ENCODE data around the gene ERC2. TPM values are rescaled to one million over a fixed set of nuclear protein-coding genes. Genes with fewer than 3 reads are reported as not detected.

ERC2 gene
- total and polyA plus RNA-seq, 2 of the 13 experiments (the other 11 are each of a cell fraction or from before 2014, with no cell fraction given), result 0.16 to 0.22 TPM

GRCh38 chr3:56322862-56323261 is 145.4 kb downstream of the ERC2 start:
- H3K4me2 ChIP-seq (ENCODE audit: low read depth, low read length), result no peak overlapping the region
- no peak overlapping the region for H3K9ac ChIP-seq (ENCODE audit: insufficient read depth, low read depth, low read length)
- H3K9me3 ChIP-seq (ENCODE audit: low read length), result no peaks in the 10 kb centered on the region
- WGBS (ENCODE audit: low lambda C conversion rate), result 0% methylated on average over 2 of the region's 2 CpGs
- no peak overlapping the region for H3K27ac ChIP-seq (ENCODE audit: extremely low read length, insufficient read depth, low read length)
- no peak overlapping the region for H3K4me3 ChIP-seq (replicated peaks in 1 of 3; ENCODE audit: insufficient read depth in 1 of 3, low read depth in 2 of 3, low read length in 3 of 3)
- H3K4me1 ChIP-seq (ENCODE audit: insufficient read depth, low read length), result no peaks in the 10 kb centered on the region
- intact Hi-C loops (cut with micrococcal nuclease; ENCODE audit: unreplicated experiment) (no loop called here), in situ Hi-C loops (cut with HindIII; ENCODE audit: extremely low pct_ligation_motif_present, low pct_unique_long_range_greater_than_20kb) (no loop called here)
- FAIRE-seq, result no peak
- ATAC-seq, result no peak
- no TSS peak for BruUV-seq (replicated peaks)
- no peak for TF ChIP-seq MTA1 (CRISPR knock-in tag; IDR thresholded peaks at IDR 0.05; ENCODE audit: borderline replicate concordance)
- TF ChIP-seq ZNF44 (CRISPR knock-in tag; IDR thresholded peaks at IDR 0.05), result no peak
- no peak for TF ChIP-seq HNF4A (CRISPR knock-in tag; IDR thresholded peaks at IDR 0.05)
- no peak for TF ChIP-seq MYNN (CRISPR knock-in tag; IDR thresholded peaks at IDR 0.05; ENCODE audit: low read depth)
- no peak for TF ChIP-seq CHD2 (IDR thresholded peaks at IDR 0.05; ENCODE audit: low read depth, low read length)
- no peak for TF ChIP-seq ISL2 (CRISPR knock-in tag; IDR thresholded peaks at IDR 0.05)
- TF ChIP-seq HMG20B (CRISPR knock-in tag; conservative IDR thresholded peaks at IDR 0.05), result no peak
- TF ChIP-seq ZSCAN12 (CRISPR knock-in tag; IDR thresholded peaks at IDR 0.05), result no peak
- no peak for TF ChIP-seq CENPBD1 (CRISPR knock-in tag; IDR thresholded peaks at IDR 0.05; ENCODE audit: borderline replicate concordance, low read depth)
- no peak for TF ChIP-seq ZNF275 (CRISPR knock-in tag; IDR thresholded peaks at IDR 0.05; ENCODE audit: borderline replicate concordance)
- no peak for TF ChIP-seq ZNF337 (CRISPR knock-in tag; IDR thresholded peaks at IDR 0.05; ENCODE audit: borderline replicate concordance, low read depth)
- no peak for TF ChIP-seq HOMEZ (CRISPR knock-in tag; IDR thresholded peaks at IDR 0.05; ENCODE audit: low read depth)
- TF ChIP-seq DPF2 (CRISPR knock-in tag; IDR thresholded peaks at IDR 0.05; ENCODE audit: borderline replicate concordance, low read depth), result no peak
- no peak for TF ChIP-seq HOXA9 (CRISPR knock-in tag; IDR thresholded peaks at IDR 0.05; ENCODE audit: borderline replicate concordance)
- TF ChIP-seq ZNF552 (CRISPR knock-in tag; IDR thresholded peaks at IDR 0.05; ENCODE audit: borderline replicate concordance), result no peak
- no peak for TF ChIP-seq ZNF343 (CRISPR knock-in tag; IDR thresholded peaks at IDR 0.05)
- no peak for TF ChIP-seq ZMYM2 (CRISPR knock-in tag; IDR thresholded peaks at IDR 0.05)
- TF ChIP-seq ZFP90 (CRISPR knock-in tag; IDR thresholded peaks at IDR 0.05; ENCODE audit: borderline replicate concordance), result no peak
- TF ChIP-seq TEAD3 (CRISPR knock-in tag; optimal IDR thresholded peaks at IDR 0.05; ENCODE audit: borderline replicate concordance), result no peak
- CTCF ChIA-PET (ENCODE audit: low intra/inter-chr PET ratio, low total read pairs), result no interaction called here
- no peak for DNase-seq (ENCODE audit: low spot score)
- no peaks in the 10 kb centered on the region for H3K36me3 ChIP-seq (replicated peaks in 1 of 2; ENCODE audit: control insufficient read depth in 1 of 2, insufficient read depth in 2 of 2, low read length in 2 of 2)
- no peak overlapping the region for H2AFZ ChIP-seq (ENCODE audit: low read length)
- H3K27me3 ChIP-seq (ENCODE audit: control insufficient read depth in 1 of 2, insufficient read depth in 2 of 2, low read length in 2 of 2), result no peaks in the 10 kb centered on the region; a peak in 2 of 5 replicates
- H3K79me2 ChIP-seq (ENCODE audit: insufficient read depth, low read length), result no peaks in the 10 kb centered on the region
- H4K20me1 ChIP-seq (ENCODE audit: insufficient read depth, low read length), result no peaks in the 10 kb centered on the region
- POLR2A ChIA-PET, result no interaction called here
